GM18520 (cell line): Measurements from ENCODE around the gene SCG5.
A peak's percentile ranks its signal among the peaks of the same experiment; 100 is the strongest.
"Not testable (repeated sequence)": the region's sequence is repeated elsewhere in the genome, so short reads cannot be mapped to it uniquely, and the experiment has no call there.

Source experiments
- ATAC-seq: cut with Tn5 transposase; IDR thresholded peaks from one replicate; pipeline ENCODE4 v1.9.1; 2021; ENCODE audit not compliant: unreplicated experiment

Gene SCG5, protein sequence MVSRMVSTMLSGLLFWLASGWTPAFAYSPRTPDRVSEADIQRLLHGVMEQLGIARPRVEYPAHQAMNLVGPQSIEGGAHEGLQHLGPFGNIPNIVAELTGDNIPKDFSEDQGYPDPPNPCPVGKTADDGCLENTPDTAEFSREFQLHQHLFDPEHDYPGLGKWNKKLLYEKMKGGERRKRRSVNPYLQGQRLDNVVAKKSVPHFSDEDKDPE

DNA sequence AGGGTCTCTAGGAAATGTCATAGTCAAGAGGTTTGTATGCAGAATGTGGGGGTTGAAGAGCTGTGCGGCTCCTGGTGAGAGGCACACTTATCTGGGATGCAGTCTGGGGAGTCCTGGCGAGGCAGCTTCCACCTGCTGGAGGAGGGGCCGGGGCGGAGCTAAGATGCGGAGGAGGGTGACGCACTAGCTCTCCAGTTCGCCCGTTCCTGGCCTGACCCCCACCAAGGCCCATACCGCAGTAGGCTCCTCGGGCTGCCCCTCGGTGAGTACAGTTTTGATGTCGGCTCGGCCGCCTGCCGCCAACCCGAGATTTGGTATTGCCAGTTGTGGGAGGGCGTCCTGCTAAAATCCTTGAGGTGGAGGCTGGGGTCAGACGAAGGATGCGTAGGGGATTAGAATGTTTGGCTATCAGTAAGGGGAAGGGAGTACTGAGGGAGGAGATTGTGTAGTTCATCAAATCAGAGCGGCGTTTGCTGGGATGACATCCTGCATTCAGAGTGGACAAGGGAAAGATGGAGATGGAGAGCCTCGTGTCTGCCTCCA, at the start of gene SCG5:
Gene SCG5, plus strand, starts transcription at position 194 of the 543 bp plus-strand sequence. CDS start 1,883 bp downstream, outside the sequence.
- ATAC-seq, result no peak

DNA sequence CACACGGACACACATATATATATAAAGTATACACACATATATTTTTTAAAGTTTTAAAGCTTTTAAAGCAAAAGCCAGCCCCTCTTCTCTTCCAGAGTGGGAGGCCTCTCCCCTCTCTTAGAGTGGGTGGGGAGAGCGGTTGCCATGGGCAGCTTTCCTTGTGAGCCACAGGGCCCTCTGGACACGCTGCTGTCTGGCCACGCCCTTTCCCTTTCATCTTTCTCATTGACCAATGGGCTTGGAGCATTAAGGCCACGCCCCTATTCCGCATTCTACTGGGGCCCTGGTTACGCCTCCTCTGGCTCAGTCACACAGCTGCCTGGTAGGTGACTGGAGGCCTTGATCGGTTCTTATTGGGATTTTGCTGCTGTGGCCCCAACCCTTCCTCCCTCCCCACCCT, 48.4 kb upstream of the SCG5 start, which contains the start of gene GOLGA8N:
Gene GOLGA8N, plus strand, starts transcription at position 306 of the 400 bp plus-strand sequence.
- not testable (repeated sequence) for ATAC-seq

DNA sequence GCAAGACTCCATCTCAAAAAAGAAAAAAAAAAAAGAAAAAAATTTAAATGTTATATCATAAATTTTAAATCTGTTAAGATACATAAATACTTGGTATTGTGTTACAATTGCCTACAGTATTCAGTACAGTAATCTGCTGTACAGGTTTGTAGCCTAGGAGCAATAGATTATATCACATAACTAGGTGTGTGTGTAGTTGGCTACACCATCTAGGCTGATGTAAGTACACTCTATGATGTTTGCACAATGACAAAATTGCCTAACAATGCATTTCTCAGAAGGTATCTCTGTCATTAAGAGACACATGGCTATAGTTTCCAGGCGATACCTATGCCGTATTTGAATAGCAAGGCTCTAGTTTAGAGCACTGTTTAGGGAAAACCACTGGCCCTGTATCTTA, 32.0 kb upstream of the SCG5 start:
- ATAC-seq, result not testable (repeated sequence)

DNA sequence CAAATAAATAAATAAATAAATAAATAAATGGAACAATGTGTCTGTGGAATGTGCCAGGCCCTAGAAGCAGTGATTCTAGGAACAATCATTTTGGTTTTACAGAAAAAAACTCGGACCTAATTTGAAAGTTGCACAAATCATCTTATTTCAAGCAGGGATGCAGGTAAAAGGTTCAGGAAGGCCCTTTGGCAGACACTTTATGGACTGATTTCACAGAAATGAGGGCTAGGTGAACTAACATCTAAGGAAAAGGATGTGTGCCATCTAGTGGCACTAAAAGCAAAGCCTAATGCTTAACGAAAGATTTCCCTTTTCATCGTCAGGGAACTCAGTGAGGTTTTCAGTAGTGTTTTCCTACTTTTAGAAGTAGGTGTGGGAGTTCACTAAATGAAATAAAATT, 30.8 kb upstream of the SCG5 start:
- ATAC-seq, result not testable (repeated sequence)

DNA sequence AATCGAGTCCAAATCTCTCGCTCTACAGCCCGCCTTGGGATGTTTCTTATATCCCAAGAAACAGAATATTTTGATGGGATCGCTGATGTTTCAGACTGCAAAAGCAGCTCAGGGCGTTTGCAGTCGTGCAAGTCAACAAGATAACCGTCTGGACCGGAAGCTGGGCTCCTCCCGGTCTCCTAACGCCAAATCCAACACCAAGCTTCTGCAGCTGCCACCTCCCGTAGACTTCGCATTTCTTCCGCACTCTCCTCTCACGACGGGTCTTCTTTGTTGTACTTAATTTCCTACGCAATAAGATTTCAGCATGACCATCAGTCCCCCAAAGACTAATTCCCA, 26.8 kb upstream of the SCG5 start:
- ATAC-seq, result peak; percentile 14

DNA sequence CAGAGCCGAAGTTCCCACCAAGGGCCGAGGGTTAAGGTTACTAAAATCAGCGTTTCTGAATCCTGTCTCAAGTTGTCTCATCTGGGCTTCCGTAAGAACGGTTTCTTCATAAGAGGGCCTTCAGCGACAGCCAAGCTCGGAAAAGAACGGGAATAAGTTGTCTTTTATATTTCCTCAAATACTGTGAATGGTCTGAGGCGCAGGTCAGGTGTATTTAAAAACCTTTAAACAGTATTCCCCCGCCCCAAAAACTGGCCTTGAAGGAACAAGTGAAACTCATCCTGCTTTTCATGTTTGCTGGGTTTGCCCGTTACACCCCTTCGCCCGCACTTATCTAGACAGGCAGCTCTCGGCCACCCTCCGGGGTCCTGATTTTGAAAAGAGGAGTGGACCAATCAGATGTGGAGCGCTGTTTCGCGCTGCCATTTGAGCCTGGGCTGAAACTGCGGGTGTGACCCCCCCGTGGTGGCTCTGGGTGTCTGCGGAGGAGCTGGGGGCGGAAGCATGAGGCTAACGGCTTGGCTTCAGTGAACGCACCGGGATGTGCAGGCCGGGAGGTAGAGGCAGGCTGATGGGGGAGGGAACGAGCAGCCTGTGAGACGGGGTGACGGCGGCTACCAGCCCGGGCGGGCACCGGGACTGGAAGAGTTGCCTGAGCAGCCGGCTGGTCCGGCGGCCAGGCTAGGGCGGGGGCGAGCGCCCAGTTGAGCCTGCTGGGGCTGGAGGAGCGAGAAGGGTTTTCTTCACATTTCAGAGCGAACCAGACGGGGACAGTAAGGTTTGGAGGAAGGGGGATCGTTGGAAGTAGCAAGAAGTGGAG, 26.2 kb upstream of the SCG5 start, which contains the start of gene ARHGAP11A:
Gene ARHGAP11A, plus strand, starts transcription at position 454 of the 820 bp plus-strand sequence. CDS start 708 bp downstream, outside the sequence.
- peak; percentile 44 for ATAC-seq

DNA sequence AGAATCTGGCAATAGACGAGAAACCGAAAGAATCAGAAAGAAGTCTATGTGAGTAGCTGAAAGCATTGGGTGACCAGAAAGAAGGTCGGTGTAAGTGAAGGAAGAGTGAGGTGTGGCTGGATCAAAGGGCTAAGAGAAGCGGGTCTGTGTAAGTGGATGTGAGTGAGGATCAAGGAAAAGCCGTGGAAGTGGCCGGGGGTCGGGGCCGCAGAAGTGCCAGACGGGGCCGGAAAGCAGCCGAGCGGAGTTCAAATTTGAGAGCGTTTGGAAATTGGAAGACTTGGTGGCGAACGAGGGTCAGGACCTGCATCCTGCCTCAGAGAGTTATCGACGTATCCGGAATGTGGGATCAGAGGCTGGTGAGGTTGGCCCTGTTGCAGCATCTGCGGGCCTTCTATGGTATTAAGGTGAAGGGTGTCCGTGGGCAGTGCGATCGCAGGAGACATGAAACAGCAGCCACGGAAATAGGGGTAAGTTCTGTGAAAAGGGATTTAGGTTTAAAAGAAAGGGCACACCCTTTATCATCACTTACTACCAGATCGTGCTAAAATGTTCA, 25.6 kb upstream of the SCG5 start:
- ATAC-seq, result peak; percentile 1

DNA sequence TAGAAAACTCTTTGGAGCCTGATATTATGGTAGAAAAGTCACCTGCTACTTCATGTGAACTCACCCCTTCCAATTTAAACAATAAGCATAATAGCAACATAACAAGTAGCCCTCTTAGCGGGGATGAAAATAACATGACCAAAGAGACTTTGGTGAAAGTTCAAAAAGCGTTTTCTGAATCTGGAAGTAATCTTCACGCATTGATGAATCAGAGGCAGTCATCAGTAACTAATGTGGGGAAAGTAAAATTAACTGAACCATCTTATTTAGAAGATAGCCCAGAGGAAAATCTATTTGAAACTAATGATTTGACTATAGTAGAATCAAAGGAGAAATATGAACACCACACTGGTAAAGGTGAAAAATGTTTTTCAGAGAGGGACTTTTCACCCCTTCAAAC, 5.1 kb upstream of the SCG5 start:
- no peak for ATAC-seq

DNA sequence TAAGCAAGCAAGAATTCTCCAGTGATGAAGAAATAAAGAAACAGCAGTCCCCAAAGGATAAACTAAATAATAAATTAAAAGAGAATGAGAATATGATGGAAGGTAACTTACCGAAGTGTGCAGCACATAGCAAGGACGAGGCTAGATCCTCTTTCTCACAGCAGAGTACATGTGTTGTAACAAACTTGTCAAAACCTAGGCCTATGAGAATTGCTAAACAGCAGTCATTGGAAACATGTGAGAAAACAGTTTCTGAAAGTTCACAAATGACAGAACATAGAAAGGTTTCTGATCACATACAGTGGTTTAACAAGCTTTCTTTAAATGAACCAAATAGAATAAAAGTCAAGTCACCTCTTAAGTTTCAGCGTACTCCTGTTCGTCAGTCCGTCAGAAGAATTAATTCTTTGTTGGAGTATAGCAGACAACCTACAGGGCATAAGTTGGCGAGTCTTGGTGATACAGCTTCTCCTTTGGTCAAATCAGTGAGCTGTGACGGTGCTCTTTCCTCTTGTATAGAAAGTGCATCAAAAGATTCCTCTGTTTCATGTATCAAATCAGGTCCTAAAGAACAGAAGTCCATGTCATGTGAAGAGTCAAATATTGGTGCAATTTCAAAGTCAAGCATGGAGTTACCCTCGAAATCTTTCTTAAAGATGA, 4.5 kb upstream of the SCG5 start:
- ATAC-seq, result peak; percentile 37

DNA sequence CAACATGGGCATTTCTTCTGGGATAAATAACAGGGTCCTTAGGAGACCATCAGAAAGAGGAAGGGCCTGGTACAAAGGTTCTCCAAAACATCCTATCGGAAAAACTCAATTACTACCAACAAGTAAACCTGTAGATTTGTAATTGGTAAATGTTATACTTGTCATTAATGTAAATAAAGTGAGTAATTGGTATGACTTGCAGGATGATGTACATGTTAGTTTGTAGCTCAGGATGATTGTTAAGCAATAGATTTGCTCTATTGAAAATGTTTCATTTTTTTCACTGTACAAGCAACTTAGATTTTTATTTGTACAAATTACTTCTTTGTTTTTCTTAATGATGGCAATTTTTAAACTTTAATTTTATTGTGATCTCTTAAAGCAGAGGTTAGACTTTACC, 3.8 kb upstream of the SCG5 start:
- no peak for ATAC-seq

DNA sequence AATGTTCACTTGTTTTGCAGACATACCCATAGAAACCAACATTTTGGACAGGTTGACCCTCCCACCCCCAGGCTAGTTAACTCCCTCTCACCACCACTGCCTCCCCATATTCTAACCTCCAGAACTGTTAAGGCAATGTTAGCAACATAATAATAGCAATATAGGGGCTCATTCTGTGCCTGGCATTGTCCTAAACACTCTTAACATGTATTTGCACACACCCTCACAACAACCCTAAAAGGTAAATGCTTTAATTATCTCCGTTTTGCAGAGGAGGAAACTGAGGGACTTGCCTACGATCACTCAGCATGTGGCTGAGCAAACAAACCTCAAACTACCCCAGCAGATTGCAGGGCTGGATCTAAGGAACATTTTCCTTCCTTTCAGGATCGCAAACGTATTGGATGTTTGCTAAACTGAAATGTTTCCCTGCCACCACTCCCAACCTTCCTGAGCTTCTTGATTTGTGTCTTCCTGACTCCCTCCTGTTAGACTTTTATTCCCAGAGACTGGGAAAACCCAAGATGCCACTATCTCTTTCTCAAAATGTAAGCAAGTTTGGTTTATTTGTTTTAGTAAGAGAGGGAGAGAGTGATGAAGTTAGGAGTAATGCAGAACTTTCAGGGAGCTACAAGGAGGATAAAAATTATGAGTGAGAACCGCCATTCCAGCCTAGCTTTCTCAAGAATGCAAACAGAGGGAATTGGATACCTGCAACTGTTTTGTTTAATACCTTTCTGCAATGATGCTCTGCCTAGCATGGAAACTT, 1.3 kb downstream of the SCG5 start:
- no peak for ATAC-seq

DNA sequence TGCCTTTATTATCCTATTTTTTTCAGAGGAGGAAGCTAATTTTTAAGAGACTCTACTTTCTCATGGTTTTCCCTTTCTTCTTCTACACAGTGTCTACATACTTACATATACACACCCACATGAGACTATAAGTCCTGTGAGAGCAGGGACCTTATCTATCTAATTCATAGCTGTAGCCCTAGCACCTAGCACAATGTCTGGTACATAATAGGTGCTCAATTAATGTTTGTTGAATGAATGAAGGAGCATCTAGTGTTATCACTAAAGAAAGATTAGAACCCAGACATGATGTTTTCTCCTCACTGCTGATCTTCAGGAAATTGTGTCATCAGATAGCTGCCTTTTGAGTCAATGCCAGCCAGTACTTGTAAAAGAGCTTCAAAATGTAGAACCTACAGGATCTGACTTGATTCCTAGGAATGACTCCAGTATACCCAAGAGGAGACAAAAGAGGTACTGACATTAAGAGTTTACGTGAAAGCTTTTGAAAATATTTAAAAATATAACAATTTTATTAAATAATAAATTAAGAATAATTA, 2.5 kb downstream of the SCG5 start:
- no peak for ATAC-seq

DNA sequence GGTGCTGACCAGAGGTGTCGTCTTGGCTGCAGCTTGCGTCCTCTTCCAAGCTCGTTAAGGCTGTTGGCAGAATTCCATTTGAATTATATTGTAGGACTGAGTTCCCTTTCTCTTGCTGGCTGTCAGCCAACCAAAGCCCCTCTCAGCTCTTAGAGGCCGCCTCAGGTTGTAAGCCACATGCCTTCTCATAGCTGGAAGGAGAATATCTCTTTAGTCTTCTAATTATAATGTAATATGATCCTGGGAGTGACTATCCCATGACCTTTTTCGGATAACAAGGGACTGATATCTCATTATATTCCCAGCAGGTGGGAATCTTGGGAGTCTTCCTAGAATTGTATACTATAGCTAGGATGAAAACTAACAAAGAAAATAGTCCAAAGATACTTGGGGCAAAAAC, 4.8 kb downstream of the SCG5 start:
- ATAC-seq, result no peak

DNA sequence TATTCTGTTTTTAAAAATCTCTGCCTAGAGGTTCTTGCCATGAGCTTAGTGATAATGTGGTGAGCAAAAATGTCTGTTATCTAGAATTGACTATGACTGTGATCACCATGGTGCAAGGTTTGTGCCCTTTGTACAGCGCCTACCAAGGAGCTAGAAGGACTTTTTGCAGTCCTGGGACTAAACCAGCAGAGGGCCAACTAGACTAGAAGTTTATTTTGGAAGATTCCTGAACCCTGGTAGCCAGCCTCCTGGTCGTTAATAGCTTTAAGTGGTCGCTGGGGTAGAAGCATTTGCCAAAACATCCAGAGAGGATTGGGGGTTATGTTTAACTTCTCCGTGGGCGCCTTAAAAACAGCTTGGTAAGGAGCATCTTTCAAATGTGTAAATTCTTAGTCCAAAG, 7.8 kb downstream of the SCG5 start:
- no peak for ATAC-seq

DNA sequence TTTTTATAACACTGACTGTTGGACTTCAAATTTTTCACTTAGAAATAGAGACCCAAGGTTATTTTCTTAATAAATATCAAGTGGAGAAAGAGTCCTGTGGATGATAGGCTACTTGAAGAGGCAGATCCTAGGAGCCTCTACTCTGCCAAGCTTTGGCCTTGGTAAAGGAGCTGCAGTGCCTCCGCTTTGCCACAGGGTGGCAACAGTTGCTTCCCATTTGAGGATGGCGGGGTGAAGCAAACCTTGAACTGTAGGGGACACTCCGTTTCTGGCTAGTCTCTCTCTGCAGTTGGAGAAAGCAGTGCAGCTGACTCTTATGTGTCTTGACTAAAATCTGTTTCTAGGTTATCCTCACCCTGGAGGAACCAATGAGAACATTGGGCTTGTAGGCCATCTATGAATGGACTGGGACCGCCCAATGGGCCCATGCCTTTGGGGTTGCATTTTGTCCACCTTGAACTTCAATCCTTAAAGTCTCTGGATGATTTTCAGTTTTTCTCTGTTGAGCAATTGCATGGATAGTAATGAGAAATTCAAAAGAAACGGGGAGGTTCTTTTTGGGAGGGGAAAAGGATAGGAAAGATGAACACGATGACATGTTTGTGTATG, 9.8 kb downstream of the SCG5 start:
- ATAC-seq, result no peak

DNA sequence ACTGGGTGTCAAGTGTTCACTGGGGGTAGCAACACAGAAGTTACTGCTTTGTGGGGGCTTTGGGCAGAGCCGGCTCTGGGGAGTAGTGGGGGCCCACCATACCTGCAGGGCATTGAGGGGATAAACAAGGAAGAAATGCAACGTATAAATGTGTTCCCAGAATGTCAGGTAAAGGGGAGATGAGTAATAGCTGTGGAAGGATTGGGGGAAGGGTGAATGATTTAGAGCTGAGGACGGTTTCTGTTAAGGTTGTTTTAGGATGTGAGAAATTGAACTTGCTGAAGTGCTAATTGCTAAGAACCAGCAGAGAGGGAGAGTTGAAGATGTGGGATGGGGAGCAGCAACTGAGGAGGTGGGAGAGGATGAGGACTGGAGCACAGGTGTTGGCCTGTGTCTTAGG, 10.7 kb downstream of the SCG5 start:
- no peak for ATAC-seq

DNA sequence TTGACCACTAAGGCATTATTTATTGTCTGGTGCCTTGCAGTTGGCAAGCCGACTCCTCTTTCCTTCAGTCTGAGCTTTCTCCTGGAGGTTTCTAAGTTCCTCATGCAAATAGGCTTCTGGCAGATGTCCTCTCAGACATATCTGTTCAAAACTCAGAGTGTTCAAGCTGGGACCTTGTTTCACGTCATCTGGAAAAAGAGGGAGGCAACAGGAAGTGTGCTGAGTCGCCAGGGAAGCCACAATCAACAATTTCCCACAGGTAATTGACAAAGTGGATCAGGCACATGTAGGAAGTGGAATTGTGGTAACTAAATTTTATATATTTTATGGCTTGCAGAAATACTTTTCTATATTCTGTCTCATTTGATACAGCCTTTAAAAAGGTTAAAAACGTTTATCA, 14.6 kb downstream of the SCG5 start:
- no peak for ATAC-seq

DNA sequence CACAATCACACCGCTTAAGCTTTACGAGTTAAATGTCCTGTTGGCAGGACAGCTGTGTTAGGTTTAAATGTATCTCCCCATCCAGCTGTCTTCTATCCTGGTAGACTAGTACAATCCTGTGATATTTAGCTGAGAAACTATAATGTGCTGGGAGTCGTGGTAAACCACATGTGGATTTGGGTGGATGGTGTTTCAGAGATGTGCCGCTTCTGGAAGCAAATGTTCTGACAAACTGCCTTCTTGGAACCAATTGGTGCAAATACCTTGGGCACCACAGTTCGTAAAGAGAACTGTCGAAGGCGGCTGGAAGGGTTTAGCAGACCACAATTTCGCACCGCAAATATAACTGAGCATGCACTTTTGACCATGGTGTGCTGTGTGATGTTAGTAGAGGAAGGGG, 15.0 kb downstream of the SCG5 start:
- no peak for ATAC-seq

DNA sequence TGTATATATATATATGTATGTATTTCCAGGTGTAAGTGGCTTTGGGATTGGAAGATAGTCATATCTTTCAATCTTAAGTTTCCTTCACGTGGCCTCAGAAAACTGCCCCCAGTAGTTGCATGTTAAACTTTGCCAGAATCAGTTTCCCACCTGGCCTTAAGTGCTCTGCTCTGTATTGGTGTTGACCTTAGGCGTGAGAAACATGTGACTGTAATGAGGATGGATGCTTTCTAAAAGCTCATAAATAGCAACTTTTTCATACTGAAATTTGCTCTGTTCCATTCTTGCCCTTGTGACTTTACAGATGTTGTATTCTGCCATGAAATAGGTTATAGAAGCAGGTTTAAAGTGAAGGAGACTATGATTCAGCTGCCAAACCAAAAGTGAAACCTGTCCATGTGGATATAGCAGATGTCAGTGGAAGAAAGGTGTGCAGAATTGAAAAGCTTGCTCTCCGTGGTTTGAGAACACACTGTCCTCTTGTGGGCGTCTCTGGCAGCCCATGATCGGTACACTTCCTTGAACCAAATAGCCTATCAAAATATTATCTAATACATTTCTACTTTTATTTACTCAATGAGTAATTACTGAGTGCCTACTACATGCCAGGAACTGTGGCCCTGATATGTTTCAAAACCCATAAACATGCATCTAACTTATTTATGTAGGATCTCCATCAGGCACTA, 15.8 kb downstream of the SCG5 start:
- no peak for ATAC-seq
